CD4-positive, CD25-positive, alpha-beta regulatory T cell (primary cell): ENCODE measurements around the gene ASCL3. TPM values are rescaled to one million over a fixed set of nuclear protein-coding genes. Genes with fewer than 3 reads are reported as not detected.

Experiments used
- ATAC-seq, 2 donors: fragments of 150-1000 bp; cut with Tn5 transposase; one replicate each; pipeline ENCODE4 v1.10.0; 2021; ENCODE audit warnings: low read depth in 2 of 2, moderate number of reproducible peaks in 2 of 2, moderate library complexity in 1 of 2
- DNase-seq, 3 donors: peaks; one replicate each; pipeline versions ENCODE4 v3.0.0 to v3.0.0-alpha.2; 2012 to 2022; ENCODE audit warnings: mixed read lengths in 1 of 3
- H3K27ac ChIP-seq: one replicate; pipeline ENCODE4 v1.7.0; 2013; ENCODE audit warnings: mild to moderate bottlenecking, low read length; ENCODE audit not compliant: insufficient read depth, poor library complexity, severe bottlenecking
- H3K27me3 ChIP-seq: one replicate; pipeline ENCODE4 v1.7.0; 2013; ENCODE audit warnings: low read length; ENCODE audit not compliant: control insufficient read depth, insufficient read depth
- H3K36me3 ChIP-seq: one replicate; pipeline ENCODE4 v1.7.0; 2013; ENCODE audit warnings: mild to moderate bottlenecking, low read length, moderate library complexity; ENCODE audit not compliant: control insufficient read depth, insufficient read depth
- H3K4me1 ChIP-seq: 2 replicates; pipeline ENCODE4 v1.7.0; 2013; ENCODE audit warnings: mild to moderate bottlenecking, low read length; ENCODE audit not compliant: insufficient read depth, control insufficient read depth, poor library complexity, severe bottlenecking
- H3K4me3 ChIP-seq: one replicate; pipeline ENCODE4 v1.7.0; 2013; ENCODE audit warnings: low read depth, mild to moderate bottlenecking, low read length, moderate library complexity
- H3K9me3 ChIP-seq, 2 experiments: 1 replicate in 1 of 2; 2 replicates in 1 of 2; pipeline ENCODE4 v1.7.0; 2013; ENCODE audit warnings: low read length in 2 of 2, mild to moderate bottlenecking in 1 of 2, moderate library complexity in 1 of 2; ENCODE audit not compliant: control insufficient read depth in 2 of 2
- H3K27ac Mint-ChIP-seq, 3 donors: one replicate each; pipeline ENCODE4 v1.8.0; 2020 to 2022; ENCODE audit warnings: mild to moderate bottlenecking in 3 of 3, mixed read lengths in 3 of 3, moderate library complexity in 2 of 3
- H3K27me3 Mint-ChIP-seq: one replicate; pipeline ENCODE4 v1.8.0; 2022; ENCODE audit warnings: mild to moderate bottlenecking, mixed read lengths
- H3K36me3 Mint-ChIP-seq: one replicate; pipeline ENCODE4 v1.8.0; 2020; ENCODE audit warnings: mixed read lengths
- H3K4me1 Mint-ChIP-seq, 4 donors: one replicate each; pipeline ENCODE4 v1.8.0; 2020 to 2022; ENCODE audit warnings: mixed read lengths in 4 of 4, mild to moderate bottlenecking in 1 of 4
- H3K4me3 Mint-ChIP-seq, 4 donors: one replicate each; pipeline ENCODE4 v1.8.0; 2020 to 2022; ENCODE audit warnings: mild to moderate bottlenecking in 4 of 4, mixed read lengths in 4 of 4, moderate library complexity in 3 of 4
- H3K9me3 Mint-ChIP-seq, 7 donors: one replicate each; pipeline ENCODE4 v1.8.0; 2020 to 2022; ENCODE audit warnings: mixed read lengths in 7 of 7, mild to moderate bottlenecking in 3 of 7, moderate library complexity in 2 of 7
- polyA plus RNA-seq, 4 donors: library from polyadenylated mRNA; unstranded; fragments of 300-500 nt; fragmentation: Illumina TruSeq; gene quantifications; one replicate each; pipeline ENCODE4 v1.2.3, GENCODE V29; 2021
- total RNA-seq: library from RNA; stranded (reverse); gene quantifications from one replicate; pipeline ENCODE4 v1.2.3, GENCODE V29; 2022

ASCL3 gene
- total and polyA plus RNA-seq, 5 donors from 2014 or later, result not detected

- no peak overlapping the region for H3K27ac ChIP-seq
- peaks cover 15% of the 10 kb centered on the region for H3K4me1 ChIP-seq
- no peaks in the 10 kb centered on the region for H3K9me3 Mint-ChIP-seq
- peak in 1 of 3 donors; percentile 43 for DNase-seq
- H3K36me3 Mint-ChIP-seq, result peaks cover 11% of the 10 kb centered on the region
- no peaks in the 10 kb centered on the region for H3K27me3 ChIP-seq
- H3K27me3 Mint-ChIP-seq, result no peaks in the 10 kb centered on the region
- H3K4me3 Mint-ChIP-seq, result peak overlapping the region in 1 of 4 donors; percentile 22
- no peak overlapping the region for H3K27ac Mint-ChIP-seq
- H3K4me3 ChIP-seq, result no peak overlapping the region
- H3K4me1 Mint-ChIP-seq, result peaks cover 14 to 25% (median 18%) of the 10 kb centered on the region in 4 donors
- H3K9me3 ChIP-seq, result no peaks in the 10 kb centered on the region
- H3K36me3 ChIP-seq, result peaks cover 47% of the 10 kb centered on the region
- ATAC-seq, result no peak
Measured at GRCh38 chr11:8917157-8917825, 25.5 kb downstream of the ASCL3 start.

- Mint-ChIP-seq H3K36me3 (peaks cover 2% of the 10 kb centered on the region), H3K4me1 (peaks cover 14 to 39% (median 22%) of the 10 kb centered on the region in 4 donors), H3K27me3 (no peaks in the 10 kb centered on the region), H3K9me3 (no peaks in the 10 kb centered on the region), H3K4me3 (peak overlapping the region; percentile 82 to 91 (median 88)), H3K27ac (peak overlapping the region; percentile 92 to 96 (median 94))
- no peak for ATAC-seq
- no peak for DNase-seq
- Histone ChIP-seq H3K4me3 (peak overlapping the region; percentile 80), H3K9me3 (no peaks in the 10 kb centered on the region), H3K4me1 (peaks cover 28% of the 10 kb centered on the region), H3K36me3 (peaks cover 29% of the 10 kb centered on the region), H3K27ac (peak overlapping the region; percentile 79), H3K27me3 (no peaks in the 10 kb centered on the region)
Measured at GRCh38 chr11:8914661-8915018, 28.2 kb downstream of the ASCL3 start.

DNA sequence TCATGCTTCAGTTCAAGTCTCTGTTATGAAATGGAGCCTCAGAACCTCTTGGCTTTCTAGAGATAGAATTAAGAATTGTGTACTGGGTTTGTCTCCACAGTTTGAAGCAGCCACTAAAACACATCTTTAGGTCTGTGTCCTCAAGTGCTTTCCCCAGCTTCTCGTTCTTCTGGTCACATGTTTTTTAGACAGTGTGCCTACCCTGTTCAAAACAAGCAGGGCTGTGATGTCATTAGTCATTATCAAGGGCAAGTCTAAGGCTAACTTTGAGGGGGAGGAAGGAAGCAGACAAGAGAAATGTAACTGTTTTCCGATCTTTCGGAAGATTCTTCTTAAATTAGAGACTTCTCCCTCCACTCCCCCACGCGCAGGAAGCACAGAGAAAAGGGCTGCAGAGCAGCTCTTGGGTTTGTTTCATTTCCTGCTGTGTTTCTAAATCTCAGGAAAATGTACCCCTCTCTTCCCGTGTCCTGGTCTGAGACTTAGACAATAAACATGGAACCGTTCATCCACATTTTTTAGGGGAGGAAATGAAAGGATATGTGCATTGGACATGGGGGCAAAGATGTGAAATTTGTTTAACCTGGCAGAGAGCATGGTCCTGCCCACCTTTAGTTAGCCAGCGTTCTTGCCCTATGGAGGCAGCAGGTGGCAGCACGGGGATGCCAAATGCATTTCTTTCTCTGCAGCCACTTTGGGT, 28.7 kb downstream of the ASCL3 start:
- peak; percentile 29 to 81 (median 64) for DNase-seq
- Histone ChIP-seq H3K36me3 (peaks cover 25% of the 10 kb centered on the region), H3K9me3 (no peaks in the 10 kb centered on the region), H3K27ac (peak overlapping the region; percentile 79), H3K4me1 (peaks cover 28% of the 10 kb centered on the region), H3K4me3 (peak overlapping the region; percentile 80), H3K27me3 (no peaks in the 10 kb centered on the region)
- peak overlapping the region; percentile 92 to 96 (median 94) for H3K27ac Mint-ChIP-seq
- H3K36me3 Mint-ChIP-seq, result peaks cover 2% of the 10 kb centered on the region
- peak; percentile 75 to 76 for ATAC-seq
- peaks cover 14 to 43% (median 23%) of the 10 kb centered on the region in 4 donors for H3K4me1 Mint-ChIP-seq
- no peaks in the 10 kb centered on the region for H3K9me3 Mint-ChIP-seq
- no peaks in the 10 kb centered on the region for H3K27me3 Mint-ChIP-seq
- peak overlapping the region; percentile 82 to 91 (median 88) for H3K4me3 Mint-ChIP-seq

- Histone ChIP-seq H3K4me3 (peak within 1 kb of the TSS; percentile 76), H3K9me3 (no peaks in the 10 kb centered on the region), H3K4me1 (peaks cover 31% of the 10 kb centered on the region), H3K36me3 (no peaks in the 10 kb centered on the region), H3K27ac (peak within 1 kb of the TSS; percentile 73), H3K27me3 (no peaks in the 10 kb centered on the region)
- Mint-ChIP-seq H3K27me3 (no peaks in the 10 kb centered on the region), H3K27ac (peak within 1 kb of the TSS; percentile 79 to 86 (median 85)), H3K4me3 (peak within 1 kb of the TSS; percentile 89 to 96 (median 92)), H3K9me3 (no peaks in the 10 kb centered on the region), H3K4me1 (peaks cover 14 to 51% (median 32%) of the 10 kb centered on the region in 4 donors), H3K36me3 (no peaks in the 10 kb centered on the region)
- DNase-seq (peak; percentile 71 to 83 (median 82)), ATAC-seq (peak; percentile 50)
Measured at GRCh38 chr11:8911029-8911823, 31.6 kb downstream of the ASCL3 start, which contains the start of gene AKIP1. Gene AKIP1, plus strand, starts transcription at chr11:8911189. Its CDS starts 261 bp downstream, at chr11:8911450.

- Histone ChIP-seq H3K27me3 (no peaks in the 10 kb centered on the region), H3K36me3 (no peaks in the 10 kb centered on the region), H3K27ac (peak overlapping the region; percentile 73), H3K4me3 (peak overlapping the region; percentile 74), H3K9me3 (no peaks in the 10 kb centered on the region), H3K4me1 (peaks cover 31% of the 10 kb centered on the region)
- ATAC-seq (peak in 1 of 2 donors; percentile 8), DNase-seq (peak in 2 of 3 donors; percentile 32 to 37)
- no peaks in the 10 kb centered on the region for H3K9me3 Mint-ChIP-seq
- H3K4me3 Mint-ChIP-seq, result peak overlapping the region; percentile 89 to 92 (median 90)
- H3K27me3 Mint-ChIP-seq, result no peaks in the 10 kb centered on the region
- no peaks in the 10 kb centered on the region for H3K36me3 Mint-ChIP-seq
- peak overlapping the region in 1 of 3 donors; percentile 79 for H3K27ac Mint-ChIP-seq
- peaks cover 14 to 54% (median 33%) of the 10 kb centered on the region in 4 donors for H3K4me1 Mint-ChIP-seq
Measured at GRCh38 chr11:8910649-8911026, 32.2 kb downstream of the ASCL3 start.

DNA sequence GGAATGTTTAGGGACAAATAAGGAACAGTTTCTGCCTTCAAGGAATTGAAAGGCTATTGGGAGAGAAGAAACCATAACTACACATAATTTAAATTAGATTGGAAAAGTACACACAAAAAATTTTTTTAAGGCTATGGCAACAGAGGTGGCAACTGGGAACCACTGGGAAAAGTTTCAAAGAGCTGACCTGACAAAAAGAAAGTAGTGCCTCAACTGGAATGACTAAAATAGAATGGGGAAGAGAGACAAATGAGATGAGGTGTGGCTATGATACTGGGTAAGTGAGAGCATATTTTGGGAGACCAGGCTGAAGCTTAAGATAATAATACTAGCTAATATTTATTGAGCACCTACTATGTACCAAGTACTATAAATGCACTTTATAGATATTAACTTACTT, 34.7 kb downstream of the ASCL3 start:
- peak overlapping the region; percentile 70 for H3K4me3 ChIP-seq
- Mint-ChIP-seq H3K27ac (peak overlapping the region in 1 of 3 donors; percentile 5), H3K4me3 (peak overlapping the region in 3 of 4 donors; percentile 7 to 89 (median 52)), H3K4me1 (peaks cover 4 to 38% (median 19%) of the 10 kb centered on the region in 4 donors), H3K9me3 (no peaks in the 10 kb centered on the region), H3K27me3 (no peaks in the 10 kb centered on the region), H3K36me3 (no peaks in the 10 kb centered on the region)
- H3K4me1 ChIP-seq, result peaks cover 17% of the 10 kb centered on the region
- H3K27ac ChIP-seq, result no peak overlapping the region
- no peak for DNase-seq
- H3K36me3 ChIP-seq, result no peaks in the 10 kb centered on the region
- H3K27me3 ChIP-seq, result no peaks in the 10 kb centered on the region
- no peaks in the 10 kb centered on the region for H3K9me3 ChIP-seq
- ATAC-seq, result no peak

- Histone ChIP-seq H3K9me3 (no peaks in the 10 kb centered on the region), H3K36me3 (no peaks in the 10 kb centered on the region), H3K27me3 (no peaks in the 10 kb centered on the region), H3K27ac (no peak overlapping the region), H3K4me3 (peak overlapping the region; percentile 70), H3K4me1 (peaks cover 15% of the 10 kb centered on the region)
- H3K27ac Mint-ChIP-seq, result no peak overlapping the region
- no peaks in the 10 kb centered on the region for H3K36me3 Mint-ChIP-seq
- DNase-seq, result no peak
- peak overlapping the region in 2 of 4 donors; percentile 1 to 7 for H3K4me3 Mint-ChIP-seq
- no peak for ATAC-seq
- H3K4me1 Mint-ChIP-seq, result peaks cover 4 to 31% (median 17%) of the 10 kb centered on the region in 4 donors
- peaks cover 5% of the 10 kb centered on the region for H3K27me3 Mint-ChIP-seq
- peaks cover 0 to 5% (median 0%) of the 10 kb centered on the region in 7 donors for H3K9me3 Mint-ChIP-seq
Measured at GRCh38 chr11:8907116-8907515, 35.7 kb downstream of the ASCL3 start.
